GM21360 (cell line): ENCODE data around the gene EEFSEC.

ENCODE experiments used
- ATAC-seq: cut with Tn5 transposase; IDR thresholded peaks from one replicate; pipeline ENCODE4 v1.9.1; 2021; ENCODE audit warnings: mild to moderate bottlenecking, moderate library complexity; ENCODE audit not compliant: unreplicated experiment

EEFSEC gene

GRCh38 chr3:128215800-128216495 is 62.7 kb downstream of the EEFSEC start:
- ATAC-seq = no peak

GRCh38 chr3:128217702-128218547 is 64.6 kb downstream of the EEFSEC start:
- no peak for ATAC-seq

GRCh38 chr3:128218548-128219257 is 65.4 kb downstream of the EEFSEC start:
- ATAC-seq = no peak

GRCh38 chr3:128221328-128221727 is 68.0 kb downstream of the EEFSEC start:
- ATAC-seq = no peak

- ATAC-seq = no peak
Measured at GRCh38 chr3:128222796-128223385, 69.6 kb downstream of the EEFSEC start.

GRCh38 chr3:128226186-128226725 is 73.0 kb downstream of the EEFSEC start:
- no peak for ATAC-seq

GRCh38 chr3:128226795-128227395 is 73.6 kb downstream of the EEFSEC start:
- no peak for ATAC-seq

GRCh38 chr3:128227507-128227906 is 74.2 kb downstream of the EEFSEC start:
- no peak for ATAC-seq

- no peak for ATAC-seq
Measured at GRCh38 chr3:128228366-128228910, 75.2 kb downstream of the EEFSEC start.

GRCh38 chr3:128229106-128229857 is 76.0 kb downstream of the EEFSEC start:
- ATAC-seq = no peak

GRCh38 chr3:128231606-128232005 is 78.3 kb downstream of the EEFSEC start:
- no peak for ATAC-seq

GRCh38 chr3:128232376-128233178 is 79.3 kb downstream of the EEFSEC start:
- no peak for ATAC-seq

GRCh38 chr3:128235207-128235926 is 82.1 kb downstream of the EEFSEC start:
- ATAC-seq = no peak

GRCh38 chr3:128236657-128237056 is 83.4 kb downstream of the EEFSEC start:
- no peak for ATAC-seq

GRCh38 chr3:128237348-128238183 is 84.3 kb downstream of the EEFSEC start:
- no peak for ATAC-seq

- ATAC-seq = no peak
Measured at GRCh38 chr3:128238184-128238489, 84.9 kb downstream of the EEFSEC start.

GRCh38 chr3:128239304-128239703 is 86.0 kb downstream of the EEFSEC start:
- ATAC-seq = no peak
